NCI-H2029 treated with DMSO at 0.1 percent for 48 hours (cell line): Measurements from ENCODE around the gene TNRC18.
A peak's percentile ranks its signal among the peaks of the same experiment; 100 is the strongest.

Experiments used
- DNase-seq: peaks from one replicate; lab custom pipeline; 2025; lab: John Stamatoyannopoulos, UW

Gene TNRC18

DNA sequence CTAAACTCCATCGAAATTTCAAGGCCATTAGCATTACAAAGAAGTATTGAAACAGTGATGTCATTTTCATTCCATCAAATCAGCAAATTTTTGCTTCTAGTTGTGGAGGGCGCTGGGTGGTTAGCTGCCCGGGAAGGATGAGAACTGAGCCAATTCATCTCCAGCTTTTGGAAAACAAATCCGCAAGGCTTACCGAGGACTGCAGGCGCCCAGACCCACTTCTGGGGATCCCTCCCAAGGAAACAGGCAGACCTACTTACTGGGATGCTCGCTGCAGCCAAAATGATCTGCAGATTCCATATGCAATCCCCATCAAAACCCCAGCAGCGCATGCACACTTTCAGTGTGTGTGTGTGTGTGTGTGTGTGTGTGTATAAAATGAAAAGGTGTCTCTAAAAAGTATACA, 19.2 kb downstream of the TNRC18 start:
- DNase-seq: no peak

DNA sequence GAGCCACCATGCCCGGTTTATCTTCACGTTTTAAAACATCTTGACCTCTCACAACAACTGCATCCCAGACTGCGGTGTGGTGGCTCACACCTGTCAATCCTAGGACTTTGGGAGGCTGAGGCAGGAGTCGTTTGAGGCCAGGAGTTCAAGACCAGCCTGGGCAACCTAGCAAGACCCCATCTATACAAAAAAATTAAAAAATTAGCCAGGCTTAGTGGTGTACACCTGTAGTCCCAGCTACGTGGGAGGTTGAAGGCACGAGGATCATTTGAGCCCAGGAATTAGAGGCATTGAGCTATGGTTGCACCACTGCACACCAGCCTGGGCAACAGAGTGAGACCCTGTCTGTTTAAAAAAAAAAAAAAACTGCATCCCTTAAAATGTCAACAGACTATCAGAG, 20.2 kb downstream of the TNRC18 start:
- DNase-seq: no peak

DNA sequence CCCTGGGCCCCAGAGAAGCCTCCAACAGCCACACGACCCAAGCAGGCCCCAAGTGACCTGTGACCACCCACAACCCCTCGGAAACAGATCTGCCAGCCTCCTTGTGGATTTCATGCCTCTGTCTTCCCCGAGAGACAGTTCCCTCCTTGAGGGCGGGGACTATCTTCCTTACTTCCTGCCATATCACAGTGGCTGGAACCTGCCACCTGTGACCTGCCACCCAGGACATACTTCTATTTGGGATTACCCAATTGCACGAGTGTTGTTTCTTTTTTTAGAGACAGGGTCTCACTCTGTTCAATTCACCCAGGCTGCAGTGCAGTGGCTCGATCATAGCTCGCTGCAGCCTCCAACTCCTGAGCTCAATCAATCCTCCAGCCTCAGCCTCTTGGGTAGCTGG, 25.9 kb downstream of the TNRC18 start:
- no peak for DNase-seq

DNA sequence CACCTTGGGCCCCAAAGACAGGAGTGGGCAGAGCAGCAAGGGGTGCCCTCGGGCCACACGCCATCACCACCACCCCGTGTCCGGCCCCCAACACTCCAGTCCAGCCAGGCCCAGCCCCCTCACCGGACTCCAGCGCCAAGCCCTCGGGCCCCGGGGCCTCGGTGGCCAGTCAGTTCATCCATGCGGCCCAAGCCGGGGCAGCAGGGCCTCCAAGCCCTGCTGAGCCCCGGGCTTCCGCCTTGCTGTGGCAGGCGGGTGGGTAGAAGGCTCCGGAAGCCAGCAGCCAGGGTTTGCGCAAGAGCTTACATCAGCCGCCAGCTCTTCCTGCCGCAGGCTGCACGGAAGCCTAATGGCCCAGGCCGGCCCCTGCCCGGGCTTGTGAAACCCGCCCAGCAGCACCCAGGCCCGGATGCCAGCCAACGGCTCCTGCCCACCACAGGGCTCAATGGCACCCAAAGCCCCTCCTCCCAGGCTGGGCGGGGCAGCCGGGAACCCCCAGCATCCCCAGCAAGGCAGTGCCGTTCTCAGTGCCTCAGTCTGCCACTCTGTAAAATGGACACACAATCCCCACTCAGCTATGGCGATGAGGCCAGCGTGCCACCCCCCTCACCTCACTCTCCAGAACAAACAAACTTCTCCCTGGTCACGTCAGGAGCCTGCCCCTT, 26.5 kb downstream of the TNRC18 start:
- peak; percentile 22 for DNase-seq

DNA sequence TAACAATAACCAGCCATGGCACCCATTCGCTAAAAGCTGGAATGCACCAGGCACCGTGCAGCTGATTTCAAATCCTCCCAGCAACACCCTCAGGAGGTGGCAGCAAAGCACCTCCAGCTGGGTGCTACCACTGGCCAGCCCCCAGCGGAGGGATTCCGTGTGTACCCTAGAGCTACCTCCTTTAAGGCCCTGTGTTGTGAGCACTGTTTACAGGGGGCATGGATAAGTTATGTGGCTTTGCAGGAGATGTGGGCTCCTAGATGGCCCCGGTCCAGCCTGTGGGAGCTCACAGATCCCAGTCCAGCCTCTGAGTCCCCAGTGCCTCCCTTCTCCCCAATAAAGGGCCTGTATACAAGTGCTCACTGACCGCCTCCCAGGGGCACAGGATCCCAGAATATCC, 27.1 kb downstream of the TNRC18 start:
- DNase-seq: no peak

DNA sequence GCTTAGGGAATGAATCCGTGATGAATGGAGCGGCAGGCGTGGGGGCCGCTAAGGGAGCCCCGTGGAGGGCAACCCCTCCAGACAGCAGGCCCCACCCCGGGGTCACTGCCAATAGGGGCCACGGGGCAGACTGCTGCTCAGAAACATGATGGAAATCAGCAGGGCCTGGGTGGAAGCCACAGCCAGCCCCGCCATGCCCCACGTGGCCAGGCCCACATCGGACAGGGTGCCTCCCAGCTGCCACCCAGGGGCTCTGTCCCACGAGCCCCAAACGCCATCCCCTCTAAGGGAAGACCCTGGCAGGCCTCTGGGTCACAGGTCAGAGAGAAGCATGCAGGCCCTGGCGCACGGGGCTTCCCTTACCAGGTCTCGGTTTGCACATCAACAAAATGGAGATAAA, 28.4 kb downstream of the TNRC18 start:
- no peak for DNase-seq

- no peak for DNase-seq
These were observed 29.1 kb downstream of the TNRC18 start for GRCh38 chr7:5394264-5395105.

DNA sequence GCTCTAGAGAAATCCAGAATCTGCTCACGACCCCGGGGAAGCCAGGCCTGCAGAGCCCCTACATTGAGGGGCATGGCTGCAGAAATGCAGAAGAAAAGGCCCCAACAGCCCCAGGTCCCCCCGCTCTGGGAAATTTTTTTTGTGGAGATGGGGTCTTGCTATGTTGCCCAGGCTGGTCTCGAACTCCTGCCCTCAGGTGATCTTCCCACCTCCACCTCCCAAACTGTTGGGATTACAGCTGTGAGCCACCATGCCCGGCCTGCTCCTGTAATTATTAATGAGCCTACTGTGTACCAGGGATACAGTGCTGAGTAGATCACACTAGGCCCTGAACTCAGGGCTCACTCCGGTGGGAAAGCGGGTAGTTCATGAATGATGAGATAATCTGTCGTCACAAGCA, 29.9 kb downstream of the TNRC18 start:
- DNase-seq: no peak

DNA sequence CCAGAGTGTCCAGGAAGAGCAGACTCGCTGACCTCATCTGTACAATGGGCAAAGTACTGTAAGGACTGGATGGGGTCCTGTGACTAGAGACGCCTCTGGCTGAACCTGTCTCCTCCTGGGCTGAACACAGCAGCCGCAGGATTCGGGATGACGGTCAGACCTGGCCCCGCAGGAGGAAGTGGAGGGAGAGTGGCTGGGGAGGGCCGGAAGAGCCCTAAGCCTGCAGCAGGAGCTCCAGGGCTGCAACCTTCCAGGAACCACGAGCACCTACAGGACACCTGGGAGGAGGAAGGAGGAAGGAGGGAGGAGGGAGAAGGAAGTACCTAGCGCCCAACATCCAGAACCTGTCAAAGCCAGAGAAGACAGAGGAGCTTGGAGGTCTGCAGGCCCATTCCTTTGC, 30.3 kb downstream of the TNRC18 start:
- DNase-seq: no peak

DNA sequence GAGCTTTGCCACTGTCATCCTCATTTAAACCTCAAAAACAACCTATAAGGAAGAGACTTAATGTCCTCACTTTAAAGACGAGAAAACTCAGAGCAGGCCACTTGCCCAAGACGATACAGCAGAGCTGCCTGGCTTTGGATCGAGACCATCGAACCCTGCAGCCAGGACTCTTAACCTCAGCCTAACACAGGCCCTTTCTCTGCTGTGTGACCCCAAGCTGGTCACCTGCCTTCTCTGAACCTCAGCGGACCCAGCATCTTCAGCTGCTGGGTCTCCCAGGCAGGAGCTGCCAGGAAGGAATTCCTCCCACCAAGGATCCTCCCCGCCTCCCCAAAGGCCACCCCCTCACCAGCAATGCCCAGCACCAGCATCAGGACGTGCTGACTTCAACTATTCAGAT, 32.7 kb downstream of the TNRC18 start:
- no peak for DNase-seq

GRCh38 chr7:5388905-5389433, 34.7 kb downstream of the TNRC18 start:
- DNase-seq: no peak

- no peak for DNase-seq
These were observed 35.2 kb downstream of the TNRC18 start for GRCh38 chr7:5388273-5388901.

DNA sequence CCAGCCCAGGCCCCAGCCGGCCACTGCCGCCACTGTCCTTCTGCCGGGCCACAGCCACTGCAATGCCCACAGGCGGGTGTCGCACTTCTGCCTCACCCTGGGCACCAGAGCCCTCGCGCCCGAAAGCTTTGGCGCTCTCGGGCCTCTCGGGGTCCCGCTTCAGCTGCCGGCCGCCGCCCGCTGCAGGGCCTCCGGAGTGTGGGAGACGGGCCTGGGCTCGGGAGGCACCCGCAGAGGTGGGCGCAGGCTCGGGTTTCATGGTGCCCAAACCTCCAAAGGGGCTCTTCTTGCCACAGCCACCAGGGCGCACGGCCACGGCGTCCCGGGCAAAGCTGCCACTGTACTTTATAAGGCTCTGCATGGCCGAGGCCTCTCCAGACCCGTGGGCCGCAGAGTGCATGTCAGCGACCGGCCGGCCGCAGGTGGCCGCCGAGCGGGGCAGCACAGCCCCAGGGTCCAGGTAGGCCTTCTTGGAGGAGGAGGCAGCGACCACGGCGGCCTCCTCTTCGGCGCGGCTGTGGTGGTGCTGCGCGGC, 35.9 kb downstream of the TNRC18 start:
- DNase-seq: no peak

GRCh38 chr7:5384618-5385017, 39.0 kb downstream of the TNRC18 start:
- DNase-seq: no peak

GRCh38 chr7:5383314-5384098, 40.1 kb downstream of the TNRC18 start:
- no peak for DNase-seq

DNA sequence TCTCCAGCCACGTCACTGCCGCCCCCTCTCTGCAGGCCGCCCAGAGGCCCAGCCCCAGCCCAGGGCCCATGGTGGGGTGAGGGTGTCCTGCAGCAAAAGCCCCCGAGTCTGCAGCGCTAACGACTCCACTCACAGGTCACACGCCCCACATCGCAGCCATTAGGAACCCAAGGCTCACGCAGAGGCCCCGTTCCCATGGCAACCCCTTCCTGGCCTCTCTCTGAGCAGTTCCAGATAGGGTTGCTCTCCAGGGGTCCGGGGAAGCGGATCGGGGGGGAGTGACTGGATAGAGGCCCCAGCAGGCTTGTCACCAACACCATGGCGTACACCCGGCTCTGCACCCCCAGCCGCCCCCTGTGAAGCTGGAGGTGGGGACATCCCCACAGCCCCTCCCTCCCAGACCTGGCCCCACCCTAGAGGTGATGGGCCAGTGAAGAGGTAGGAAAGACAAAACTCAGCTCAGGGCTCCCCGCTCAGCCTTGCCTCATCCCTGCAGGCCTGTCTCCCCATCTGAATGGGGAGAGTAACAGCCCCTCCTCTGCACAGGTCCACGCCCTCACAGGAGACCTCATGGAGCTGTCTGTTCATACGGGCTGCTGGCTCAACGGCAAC, 41.2 kb downstream of the TNRC18 start:
- no peak for DNase-seq

DNA sequence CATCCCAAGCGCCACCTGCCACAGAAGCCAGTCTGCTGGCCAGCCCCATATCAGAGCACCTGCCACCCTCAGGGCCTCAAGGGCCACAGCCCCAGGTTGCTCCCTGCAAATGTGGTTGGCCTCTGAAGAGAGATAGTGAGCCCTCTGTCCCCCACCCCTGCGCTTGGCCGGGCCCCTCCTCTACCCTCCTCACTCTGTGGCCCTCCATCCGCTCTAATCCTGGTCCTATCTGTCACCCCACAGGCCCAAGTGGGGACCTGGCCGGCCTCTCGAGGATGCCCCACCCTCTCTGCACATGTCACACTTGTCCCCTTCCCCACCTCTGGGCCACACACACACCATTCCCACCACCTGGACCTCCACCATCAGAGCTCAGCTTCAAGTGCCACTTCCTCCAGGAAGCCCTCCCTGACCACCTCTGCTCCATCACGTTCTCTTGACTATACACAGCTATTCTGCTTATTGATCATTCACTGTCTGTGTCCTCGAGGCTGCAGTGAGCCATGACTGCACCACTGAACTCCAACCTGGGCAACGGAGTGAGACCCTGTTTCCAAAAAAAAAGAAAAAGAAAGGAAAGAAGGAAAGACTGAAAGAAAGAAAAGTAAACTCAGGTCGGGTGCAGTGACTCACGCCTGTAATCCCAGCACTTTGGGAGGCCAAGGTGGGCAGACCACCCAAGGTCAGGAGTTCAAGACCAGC, 42.4 kb downstream of the TNRC18 start:
- no peak for DNase-seq

- no peak for DNase-seq
These were observed 43.1 kb downstream of the TNRC18 start for GRCh38 chr7:5380350-5381070.

DNA sequence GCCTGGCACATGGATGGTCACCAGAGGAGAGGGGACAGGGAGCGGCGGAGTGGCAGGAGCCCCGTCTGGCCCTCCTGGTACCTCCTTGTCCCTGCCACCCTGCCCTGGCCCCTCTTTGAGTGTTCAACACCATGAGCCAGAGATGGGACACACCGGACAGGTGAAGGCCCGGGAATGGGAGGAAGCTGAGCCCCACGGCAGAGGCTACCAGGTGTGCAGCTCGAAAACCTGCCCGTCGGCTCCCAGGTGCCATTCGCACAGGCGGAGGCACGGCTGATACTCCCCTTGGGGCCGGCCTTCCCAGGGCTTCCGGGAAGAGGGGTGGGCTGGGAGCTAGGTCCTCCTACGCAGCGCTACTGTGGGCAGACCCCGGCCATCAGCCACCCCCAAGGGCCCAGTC, 44.1 kb downstream of the TNRC18 start:
- DNase-seq: no peak

DNA sequence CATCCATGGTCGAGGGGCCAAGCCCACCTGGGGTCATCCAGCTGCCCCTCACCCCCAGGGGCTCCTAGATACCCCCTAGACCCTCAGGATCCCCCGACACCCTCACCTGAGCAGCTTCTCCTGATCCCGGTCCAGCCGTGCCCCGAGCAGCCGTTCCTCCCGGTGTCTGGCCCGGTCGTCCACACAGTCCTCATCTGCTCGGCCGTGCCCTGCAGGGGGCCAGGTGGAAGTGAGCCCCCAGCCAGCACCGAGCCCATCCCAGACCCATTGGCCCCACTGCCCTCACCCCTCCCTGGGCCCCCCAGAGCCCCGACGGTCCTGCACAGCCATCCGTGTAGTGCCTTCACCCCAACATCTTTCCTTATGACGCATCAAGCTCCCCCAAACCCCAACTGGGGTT, 45.8 kb downstream of the TNRC18 start:
- no peak for DNase-seq
